Suppressor macrophage treated with lipopolysaccharide for 1 hour (primary cell): ENCODE results near the gene NFIA.

Experiments
- DNase-seq, 3 donors: peaks; one replicate each; pipeline ENCODE4 v3.0.0-alpha.2; 2020 to 2022

The NFIA gene

DNA sequence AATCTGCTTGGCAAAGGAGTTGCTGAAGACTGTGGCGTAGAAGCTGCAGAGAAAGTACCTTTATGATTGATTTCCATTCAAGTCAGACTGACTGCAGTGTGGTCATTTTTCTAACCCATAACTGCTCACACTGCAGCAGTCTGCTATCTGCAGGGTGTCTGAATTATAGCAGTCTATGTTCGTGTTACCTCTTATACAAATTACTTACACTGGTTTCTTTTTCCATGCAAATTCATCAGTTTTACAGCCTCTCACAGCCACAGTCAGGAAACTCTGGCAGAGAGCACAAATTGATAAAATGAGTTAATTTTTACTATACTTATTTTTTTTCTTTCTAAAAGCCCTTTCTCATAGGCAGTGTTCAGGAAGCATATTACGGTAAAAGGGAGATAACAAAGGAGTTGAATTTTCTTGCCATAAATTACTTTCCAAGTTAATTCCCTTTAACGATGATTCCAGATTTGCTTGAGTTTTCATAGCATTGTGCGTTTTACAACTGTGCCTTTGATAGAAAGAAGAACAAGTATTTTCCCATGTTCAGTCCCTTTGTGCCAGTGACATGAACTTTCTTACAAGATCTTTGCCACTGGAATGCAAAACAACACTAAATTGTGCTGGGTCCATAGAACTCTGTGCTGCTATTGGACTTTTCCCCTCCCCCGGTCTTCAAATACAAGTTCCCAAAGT lies 261.5 kb downstream of the NFIA start:
- DNase-seq = no peak

DNA sequence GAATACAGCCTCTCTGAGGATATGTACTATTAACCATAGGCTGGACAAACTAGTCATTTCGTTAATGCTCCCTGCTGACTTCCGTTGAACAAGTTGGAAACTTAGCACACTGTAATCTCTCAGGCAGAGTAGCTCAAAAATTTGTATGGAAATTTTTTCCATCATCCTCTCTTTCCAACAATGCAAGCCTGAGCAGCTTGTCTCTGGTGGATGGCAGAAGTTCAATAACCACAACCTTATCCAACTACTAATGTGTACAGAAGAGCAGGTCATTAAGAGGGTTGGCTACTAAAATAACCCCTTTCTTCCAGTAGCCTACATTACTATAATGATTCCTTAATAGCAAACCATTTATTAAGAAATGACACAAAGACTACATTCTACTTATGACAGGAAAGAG lies 262.3 kb downstream of the NFIA start:
- no peak for DNase-seq

DNA sequence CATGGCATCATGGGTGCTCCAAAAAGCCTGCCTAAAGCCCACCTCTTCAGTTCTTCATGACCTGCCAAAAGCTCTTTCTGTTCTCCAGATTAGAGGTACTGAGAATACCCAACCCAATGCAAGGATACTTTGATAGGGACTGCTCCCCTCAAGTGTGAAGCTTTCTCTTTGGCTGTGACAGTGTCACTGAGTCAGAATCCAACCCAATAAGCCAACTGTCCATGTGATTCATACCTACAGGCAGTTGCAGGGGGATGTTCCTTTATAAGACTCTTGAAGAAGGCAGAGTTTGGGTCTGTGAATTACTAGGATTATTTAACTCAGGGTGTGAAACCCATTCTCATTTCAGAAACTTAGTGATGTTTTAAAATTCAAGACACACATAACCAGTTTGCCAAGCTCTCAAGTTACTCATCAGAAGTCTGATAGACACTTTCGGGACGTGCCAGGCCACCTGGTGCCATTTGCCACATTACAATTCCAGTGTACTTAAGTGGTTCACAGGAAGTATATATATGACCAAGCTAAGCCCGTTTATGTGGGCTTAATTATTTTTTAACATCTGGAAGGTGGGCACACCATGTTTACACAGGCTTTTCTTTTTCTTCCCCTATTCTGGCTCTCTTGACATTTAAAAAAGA lies 265.8 kb downstream of the NFIA start:
- no peak for DNase-seq

DNA sequence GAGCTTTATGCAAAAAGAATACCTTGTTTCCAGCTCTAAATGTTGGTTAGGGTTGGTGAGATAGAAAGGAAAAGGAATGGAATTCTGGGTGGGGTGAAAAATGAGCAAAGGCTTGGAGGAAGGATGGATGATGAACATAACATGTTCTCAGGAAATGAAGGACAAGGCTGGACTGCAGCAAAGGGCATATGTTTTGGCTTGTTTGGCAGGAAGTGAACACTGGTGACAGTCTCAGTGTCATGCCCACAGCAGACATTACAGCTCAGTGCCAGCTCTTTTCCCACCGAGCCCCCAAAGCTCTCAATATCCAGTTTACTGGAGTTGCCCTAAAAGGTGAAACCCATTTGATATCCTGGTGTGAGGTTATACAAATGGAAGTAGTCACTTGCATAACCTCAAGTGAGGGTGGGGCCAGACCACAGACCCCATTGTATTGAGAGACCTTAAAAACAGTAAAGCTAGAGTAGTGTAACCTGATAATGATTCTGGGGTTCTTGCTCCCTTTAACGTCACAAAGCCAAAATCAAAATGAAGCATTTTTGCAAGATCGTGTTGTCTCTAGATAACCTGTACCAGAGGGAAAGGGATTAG lies 270.6 kb downstream of the NFIA start:
- DNase-seq = no peak

DNA sequence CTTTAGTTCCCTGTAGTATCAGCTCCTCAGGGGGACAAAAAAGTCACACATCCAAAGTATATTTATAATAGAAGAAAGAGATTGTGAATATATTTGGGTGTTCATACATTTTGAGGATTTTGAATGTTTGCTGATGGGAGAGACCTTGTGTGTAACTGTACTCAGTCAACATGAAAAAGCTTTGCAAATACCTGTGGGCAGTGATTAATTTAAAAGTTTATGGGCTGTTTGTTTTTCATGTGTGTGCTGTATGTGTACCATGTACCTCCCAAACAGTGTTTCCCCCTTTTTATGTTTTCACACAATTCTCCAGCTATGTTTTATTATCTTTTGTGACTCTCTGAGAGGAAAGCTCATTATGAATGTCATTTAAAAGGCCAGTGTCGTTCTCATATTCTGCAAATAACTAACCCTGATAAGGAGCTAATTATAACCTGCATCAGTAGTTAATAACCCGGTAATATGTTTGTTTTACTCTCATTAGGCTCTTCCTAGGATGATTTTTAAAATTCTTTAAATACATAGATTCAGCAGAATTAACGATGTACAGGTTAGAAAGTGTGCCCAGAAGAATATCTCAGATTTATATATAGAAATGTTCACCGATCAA lies 271.5 kb downstream of the NFIA start:
- no peak for DNase-seq

DNA sequence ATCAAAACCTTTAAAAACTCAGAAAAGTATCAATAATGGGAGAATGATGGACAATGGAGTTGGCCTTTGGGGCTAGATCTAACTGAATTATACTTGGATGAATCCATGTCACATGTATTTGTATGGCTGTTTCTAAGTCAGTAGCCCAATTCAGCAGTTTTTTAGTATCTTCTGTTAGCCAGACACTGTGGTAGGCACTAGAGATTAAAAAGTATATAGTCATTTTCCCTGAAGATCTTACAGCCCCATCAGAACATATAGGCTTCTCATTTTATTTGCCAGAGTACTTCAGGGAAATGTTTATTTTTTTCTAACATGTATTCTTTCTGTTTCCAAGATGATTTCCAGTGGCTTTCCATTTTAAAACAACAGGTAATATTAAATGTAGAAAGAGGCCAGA lies 273.7 kb downstream of the NFIA start:
- no peak for DNase-seq

DNA sequence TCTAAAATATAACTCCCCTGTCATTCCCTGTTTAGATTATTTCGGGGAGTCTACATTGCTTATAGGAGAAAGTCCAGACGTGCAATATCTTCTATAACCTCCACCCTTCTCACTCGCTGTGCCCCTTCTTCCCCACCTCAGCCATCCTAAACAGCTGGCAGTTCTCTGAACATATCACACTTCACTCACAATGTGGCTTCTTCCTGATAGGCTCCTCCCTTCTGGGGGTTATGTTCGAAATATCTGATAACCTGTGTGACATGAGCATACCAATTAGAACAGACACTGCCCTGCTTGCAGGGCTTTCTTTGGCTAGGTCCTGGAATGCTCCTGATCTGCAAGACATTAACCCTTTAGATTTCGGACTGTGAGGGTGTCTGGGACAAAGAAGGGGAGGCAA lies 274.6 kb downstream of the NFIA start:
- no peak for DNase-seq

DNA sequence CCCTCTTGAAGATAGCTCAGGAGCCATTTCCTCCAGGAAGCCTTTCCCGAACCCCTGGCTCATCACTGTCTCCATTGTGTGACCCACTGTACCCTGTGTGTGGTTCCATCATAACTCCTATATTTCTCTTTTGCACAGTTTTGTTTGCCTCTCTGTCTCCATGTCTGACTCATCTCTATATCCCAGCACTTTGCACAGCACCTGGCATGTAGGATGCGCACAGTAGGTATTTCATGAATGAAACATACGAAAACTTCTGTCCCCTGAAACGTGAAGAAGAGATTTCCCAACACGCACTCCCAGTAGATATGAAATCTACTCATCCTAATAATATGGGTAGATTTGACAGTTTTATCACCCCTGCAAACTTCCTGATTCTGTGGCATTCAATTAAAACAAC lies 275.2 kb downstream of the NFIA start:
- DNase-seq = no peak

DNA sequence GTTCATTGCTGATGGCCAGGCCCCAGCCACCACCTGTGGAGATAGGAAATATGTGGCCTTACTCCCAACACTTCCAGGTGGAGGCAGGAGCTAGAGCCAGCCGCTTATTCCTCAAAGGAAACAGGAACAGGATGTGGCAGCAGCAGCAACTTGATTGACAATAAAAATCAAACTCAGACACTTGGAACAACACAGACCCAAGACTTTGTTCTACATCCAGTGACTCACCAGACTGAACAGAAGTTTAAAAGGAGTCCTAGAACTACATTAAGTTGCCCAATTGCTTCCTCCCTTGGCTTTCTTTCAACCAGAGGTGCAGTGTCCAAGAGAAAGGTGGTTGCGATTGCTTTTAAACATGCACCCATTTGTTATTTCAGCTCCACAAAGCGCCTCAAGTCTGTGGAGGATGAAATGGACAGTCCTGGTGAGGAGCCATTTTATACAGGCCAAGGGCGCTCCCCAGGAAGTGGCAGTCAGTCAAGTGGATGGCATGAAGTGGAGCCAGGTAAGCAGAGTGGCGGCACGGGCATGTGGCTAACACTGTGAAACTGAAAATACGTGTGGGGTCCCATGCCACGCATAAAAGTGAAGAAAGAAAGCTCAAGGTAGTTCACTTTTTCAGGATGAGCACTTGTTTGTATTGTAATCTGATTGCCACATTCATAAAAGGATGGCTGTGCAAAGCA lies 276.6 kb downstream of the NFIA start:
- DNase-seq = no peak

DNA sequence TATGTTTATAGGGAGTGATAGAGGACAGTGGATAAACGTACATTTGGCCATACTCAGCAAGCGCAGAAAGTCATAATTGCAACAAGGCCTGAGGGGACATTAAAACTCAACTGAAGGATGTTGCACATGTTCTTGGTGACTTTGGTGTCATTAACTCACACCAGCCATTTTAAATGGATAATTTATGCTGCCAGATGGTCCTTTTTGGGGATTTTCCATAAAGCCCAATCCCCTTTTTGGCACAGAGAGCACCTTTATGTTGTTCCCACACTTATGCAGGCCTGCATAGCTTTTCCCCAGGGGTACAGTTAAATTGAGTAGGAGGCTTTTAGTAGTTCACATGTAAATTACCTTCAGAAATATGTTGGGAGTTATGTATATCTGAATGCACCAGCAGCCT lies 279.6 kb downstream of the NFIA start:
- no peak for DNase-seq

DNA sequence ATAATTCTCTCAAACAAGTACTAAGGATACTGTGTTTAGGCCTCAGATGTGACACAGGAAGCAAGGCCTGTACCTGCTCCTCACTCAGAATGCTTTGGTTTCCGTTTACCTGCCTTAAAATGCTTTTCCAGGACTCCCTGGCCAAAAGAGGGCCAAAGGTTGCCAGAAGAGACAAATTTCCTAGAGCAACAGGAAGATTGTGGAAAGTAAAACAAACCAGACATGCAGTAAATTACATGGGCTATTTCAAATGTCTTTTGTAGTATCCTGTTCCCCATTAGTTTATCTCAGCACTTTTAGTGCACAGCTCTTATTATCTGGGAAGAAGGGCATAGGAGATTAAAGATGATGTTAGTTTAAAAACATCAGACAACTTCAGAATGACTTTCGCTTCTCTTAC lies 280.0 kb downstream of the NFIA start:
- DNase-seq = no peak

DNA sequence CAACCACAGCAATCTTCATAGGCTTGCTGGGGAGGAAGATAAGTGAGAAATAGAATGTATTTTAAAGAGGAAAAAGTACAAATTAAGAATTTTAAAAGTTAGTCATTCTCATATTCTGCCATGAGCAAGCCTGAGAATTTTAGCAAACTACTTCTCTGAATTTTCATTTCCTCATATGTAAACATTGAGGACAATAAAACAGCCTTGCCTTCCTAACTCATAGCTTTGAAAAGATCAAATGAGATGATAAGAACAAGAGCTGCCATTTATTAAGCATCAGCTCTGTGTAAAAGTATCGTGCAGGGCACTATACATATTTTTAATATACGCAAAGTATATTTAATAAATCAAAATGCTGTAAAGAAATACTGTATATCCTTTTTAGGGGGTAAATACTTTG lies 286.0 kb downstream of the NFIA start:
- no peak for DNase-seq

DNA sequence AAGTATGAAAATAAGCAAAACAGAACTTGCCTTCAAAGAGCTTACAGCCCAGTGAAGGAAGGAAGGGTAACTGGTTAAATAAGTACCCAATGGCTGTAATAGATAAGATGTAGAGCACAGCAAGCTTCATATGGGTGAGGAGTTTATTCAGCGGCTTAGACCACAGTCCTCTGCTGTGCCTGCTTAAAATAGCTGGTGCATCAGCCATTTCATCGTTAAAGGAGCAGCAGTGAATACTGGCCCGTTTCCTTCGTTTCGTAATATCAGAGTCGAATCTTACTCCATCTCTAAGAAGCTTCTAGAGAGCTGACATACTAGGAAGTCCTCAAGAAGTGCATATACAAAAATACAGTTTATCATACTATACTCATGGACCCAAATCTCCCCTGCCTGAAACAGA lies 286.5 kb downstream of the NFIA start:
- DNase-seq = no peak

DNA sequence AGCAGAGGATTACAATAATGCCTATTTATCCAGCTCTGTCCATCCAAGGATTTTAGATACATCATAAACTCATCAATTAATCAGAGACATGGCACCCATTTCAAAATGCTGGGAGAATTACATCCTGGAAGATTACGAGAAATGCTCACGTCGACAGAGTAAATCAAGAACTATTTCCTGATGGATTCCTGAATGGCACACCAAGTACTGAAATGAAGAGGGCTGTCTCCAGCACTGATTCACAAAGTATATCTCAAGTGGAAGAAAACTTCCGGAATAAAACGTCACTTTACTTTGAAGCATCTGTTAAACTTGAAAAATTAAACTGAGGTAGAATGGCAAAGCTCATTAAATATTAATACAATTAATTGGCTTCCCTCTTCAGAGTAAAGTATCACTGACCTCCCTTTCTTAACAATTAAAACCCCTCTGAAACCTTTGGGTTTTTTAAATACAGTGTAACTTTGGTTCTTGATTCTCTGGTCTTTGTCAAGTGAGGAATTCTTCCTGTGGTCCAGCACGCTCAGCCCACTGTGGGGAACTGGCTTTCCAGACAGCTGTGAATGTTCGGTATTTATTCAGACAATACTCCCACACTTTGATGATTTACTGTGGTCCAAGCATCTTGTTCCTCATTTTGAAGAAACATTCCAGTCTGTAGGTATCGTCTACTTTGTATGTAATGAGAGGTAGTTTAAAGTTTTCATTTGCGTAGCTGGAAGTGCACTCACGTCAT lies 288.0 kb downstream of the NFIA start:
- DNase-seq = no peak

DNA sequence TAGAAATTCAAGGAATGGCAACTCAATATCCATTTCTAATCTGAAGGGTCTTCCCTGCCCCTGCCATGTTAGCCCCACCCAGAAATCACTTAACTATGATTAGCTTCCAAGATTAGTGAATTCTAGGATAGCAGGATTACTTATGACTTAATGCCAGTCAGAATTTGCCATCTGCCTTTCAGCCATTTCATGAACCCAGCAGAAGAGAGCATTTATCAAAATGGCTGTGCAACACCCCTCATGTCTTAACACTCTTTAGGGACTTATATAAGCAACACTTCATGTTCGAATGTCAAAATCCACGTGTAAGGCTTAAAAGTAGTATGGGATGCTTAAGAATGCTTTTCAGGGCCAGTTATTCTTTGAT lies 288.5 kb downstream of the NFIA start:
- no peak for DNase-seq

DNA sequence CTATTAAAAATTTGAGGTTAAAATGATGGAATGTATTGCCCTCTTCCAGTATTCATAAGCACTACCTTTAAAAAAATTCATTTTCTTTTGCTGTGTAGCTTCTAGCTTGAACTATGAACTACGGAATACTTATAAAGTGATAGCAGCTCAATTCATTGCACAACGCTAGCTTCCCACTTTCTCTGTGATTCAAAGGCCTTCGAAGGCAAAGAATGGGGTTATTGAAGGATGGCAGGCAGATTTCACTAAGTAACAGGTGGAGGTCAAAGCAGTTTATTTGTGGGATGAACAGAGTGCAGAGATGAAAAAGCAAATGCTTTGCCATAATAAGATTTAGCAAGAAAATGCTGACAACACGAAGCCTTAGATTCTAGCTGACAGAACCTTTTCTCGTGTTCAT lies 290.6 kb downstream of the NFIA start:
- no peak for DNase-seq

DNA sequence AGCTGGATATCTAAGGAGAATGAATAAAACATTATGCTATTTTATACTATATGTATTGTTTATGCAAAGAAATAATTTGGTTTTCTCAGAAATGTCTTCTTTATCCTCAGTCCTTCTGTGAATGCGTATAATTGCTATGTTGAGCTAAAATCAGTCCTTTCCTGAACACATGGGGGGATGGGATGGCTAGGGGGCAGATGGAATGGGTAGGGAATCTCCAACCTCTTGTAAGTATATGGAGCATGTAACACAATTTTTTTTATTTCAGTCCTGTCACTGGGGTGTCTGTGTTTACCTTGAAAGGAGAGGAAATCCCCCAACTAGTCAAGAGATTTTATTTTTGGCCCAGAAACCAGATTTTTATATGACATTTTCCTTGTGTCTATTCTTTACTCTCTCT lies 291.8 kb downstream of the NFIA start:
- no peak for DNase-seq

DNA sequence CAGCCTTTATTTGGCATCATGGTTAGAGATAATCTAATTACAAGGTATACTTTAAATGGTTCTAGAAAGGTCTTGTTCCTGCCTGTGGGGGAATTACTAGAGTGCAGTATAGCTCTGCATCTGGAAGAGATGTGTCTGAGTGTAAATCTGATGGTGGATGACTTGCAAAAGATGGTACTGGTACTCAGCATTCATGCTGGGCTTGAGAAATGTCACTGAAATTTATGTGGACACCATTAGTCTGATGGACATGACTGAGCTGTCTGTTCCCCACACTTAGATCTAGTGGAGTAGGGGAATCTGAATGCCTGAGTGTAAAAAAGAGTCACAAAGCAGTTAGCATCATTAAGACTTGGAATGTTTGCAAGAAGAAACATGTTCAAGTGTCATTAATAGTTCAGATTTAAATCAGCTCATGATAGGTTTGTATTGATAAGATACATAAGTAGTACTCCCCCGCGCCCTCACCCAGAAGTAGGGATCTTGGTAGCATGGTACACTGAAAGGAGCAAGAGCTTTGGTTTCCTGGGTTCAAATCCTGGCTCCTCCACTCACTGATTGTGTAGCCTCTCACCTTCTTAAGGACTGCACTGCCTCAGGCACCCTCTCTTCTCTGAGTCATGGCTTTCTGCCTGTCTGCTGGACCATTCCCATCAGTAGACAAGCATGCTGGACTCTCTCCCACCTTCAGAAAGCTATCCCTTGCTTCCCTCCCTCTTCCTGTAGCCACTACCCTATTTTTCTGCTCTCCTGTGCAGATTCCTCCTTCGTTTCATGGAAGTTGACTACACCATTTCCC lies 292.9 kb downstream of the NFIA start:
- no peak for DNase-seq

DNA sequence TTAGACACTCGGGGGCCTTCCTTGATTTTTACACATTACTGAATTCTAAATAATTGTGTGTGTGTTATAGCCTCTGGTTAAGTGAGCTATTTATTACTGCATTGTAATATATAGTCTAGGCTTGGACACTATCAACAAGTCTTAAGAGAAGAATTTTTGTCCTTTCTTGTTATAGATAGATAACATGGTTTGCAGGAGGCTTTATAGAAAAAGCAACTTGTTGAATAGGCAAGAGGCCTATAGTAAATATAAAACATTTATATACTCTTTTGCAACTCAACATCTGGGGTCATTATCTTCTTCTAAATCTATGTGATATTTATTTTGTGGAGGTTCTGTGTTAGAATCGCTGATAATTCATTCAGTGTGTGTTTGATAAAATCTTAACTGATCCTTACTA lies 293.8 kb downstream of the NFIA start:
- no peak for DNase-seq

DNA sequence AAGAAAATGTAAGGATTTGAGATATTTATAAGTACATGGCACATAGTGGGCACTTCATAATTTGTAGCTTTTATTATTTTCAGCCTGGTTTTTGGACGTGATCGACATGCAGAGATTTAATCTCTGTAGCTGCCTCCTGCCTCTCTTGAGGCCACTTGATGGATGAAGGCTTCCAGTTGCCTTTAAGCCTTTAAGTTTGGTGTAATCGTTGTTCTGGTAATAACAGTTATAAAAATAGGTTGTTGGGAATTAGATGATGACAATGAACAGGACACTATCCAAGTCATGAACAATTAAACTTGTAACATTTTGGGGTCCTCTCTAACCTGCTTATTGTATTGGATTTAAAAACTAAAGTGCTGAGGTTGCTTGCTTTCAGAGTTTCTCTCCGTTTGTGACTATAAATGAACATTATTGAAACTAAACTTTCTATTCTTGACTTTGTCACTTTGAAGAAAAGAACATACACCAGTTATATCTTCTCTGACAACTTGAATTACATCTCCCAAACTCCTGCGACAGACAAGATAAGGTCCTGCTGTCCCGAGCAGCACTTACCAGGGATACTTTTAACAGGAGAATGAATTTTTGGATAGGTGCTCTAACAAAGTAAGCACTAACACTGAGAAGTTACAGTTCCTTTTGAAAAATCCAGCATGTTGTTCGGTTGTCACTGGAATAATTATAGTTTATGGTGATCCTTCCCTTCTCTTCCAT lies 295.0 kb downstream of the NFIA start:
- DNase-seq = no peak

DNA sequence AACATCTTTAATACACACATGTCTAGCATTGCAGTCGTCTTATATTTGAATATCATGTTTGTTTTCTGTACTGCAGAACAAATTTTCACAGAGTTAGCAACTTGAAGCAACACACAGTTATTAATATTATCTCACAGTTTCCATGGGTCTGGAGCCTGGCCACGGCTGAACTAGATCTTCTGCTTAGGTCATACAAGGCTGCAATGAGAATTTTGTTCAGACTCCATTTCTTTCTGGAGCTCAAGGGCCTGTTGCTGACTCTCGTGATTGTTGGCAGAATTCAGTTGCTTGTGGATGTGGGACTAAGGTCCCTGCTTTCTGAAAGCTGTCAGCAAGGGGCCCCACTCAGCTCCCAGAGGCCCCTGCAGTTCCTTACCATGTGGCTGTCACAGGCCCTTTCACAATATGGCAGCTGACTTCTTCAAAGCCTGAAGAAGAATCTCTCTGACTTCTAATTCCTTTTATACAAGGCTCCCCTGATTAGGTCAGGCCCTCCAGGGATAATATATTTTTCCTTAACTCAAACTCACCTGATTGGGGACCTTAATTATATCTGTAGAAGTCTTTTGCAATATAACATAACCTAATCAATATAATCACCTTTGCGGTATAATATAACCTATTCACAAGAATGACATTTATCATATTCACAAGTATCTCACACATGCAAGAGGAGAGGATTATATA lies 296.3 kb downstream of the NFIA start:
- no peak for DNase-seq
